ENCODE data around the gene ADI1. TPM values are rescaled to one million over a fixed set of nuclear protein-coding genes. Genes with fewer than 3 reads are reported as not detected.
A peak's percentile ranks its signal among the peaks of the same experiment; 100 is the strongest.

The ADI1 gene
- total and polyA plus RNA-seq, 2 of the 8 experiments (the other 6 are each of a cell fraction or from before 2014, with no cell fraction given): 12.2 to 40.2 TPM

- Histone ChIP-seq H4K91ac (replicated peaks; ENCODE audit: insufficient read length, low read length) (no peak overlapping the region), H3K14ac (ENCODE audit: insufficient read length) (no peak overlapping the region), H2BK20ac (ENCODE audit: low read length) (no peak overlapping the region), H3K27ac (ENCODE audit: low read depth, low read length) (no peak overlapping the region), H4K8ac (ENCODE audit: extremely low read depth, insufficient read depth, low read length) (no peak overlapping the region), H4K5ac (ENCODE audit: insufficient read length, low read depth, low read length) (no peak overlapping the region), H2BK120ac (replicated peaks; ENCODE audit: low read depth, low read length) (no peak overlapping the region), H3K4ac (replicated peaks; ENCODE audit: insufficient read length, low read depth, low read length) (no peak overlapping the region), H2BK12ac (ENCODE audit: low read depth, low read length) (no peak overlapping the region; the same call in 1 of the 2 replicates), H3K4me3 (ENCODE audit: extremely low read depth in 1 of 4, insufficient read depth in 2 of 4, low read depth in 3 of 4, low read length in 4 of 4) (peak overlapping the region in 1 of 4 experiments; percentile 60; a peak in 3 of 8 replicates), H2AK5ac (ENCODE audit: low read depth, low read length) (0 out of 2 replicates have a peak overlapping the region, but pooled peaks have one; percentile 53), H3K79me2 (ENCODE audit: control insufficient read depth in 1 of 2, insufficient read depth in 2 of 2, low read length in 2 of 2) (peaks cover 0 to 11% of the 10 kb centered on the region in 2 experiments; a peak in 1 of 4 replicates), H3K23me2 (ENCODE audit: low read depth, low read length) (peaks cover 9% of the 10 kb centered on the region), H3K4me1 (replicated peaks in 1 of 4; ENCODE audit: control insufficient read depth in 3 of 4, insufficient read depth in 4 of 4, low read length in 3 of 4) (peaks cover 0 to 3% (median 1%) of the 10 kb centered on the region in 4 experiments; a peak in 3 of 7 replicates), H2AFZ (ENCODE audit: low read length) (no peak overlapping the region), H2BK15ac (ENCODE audit: low read length) (no peak overlapping the region), H3K56ac (replicated peaks; ENCODE audit: insufficient read length, low read depth, low read length) (no peak overlapping the region), H3K36me3 (ENCODE audit: control insufficient read depth in 2 of 4, insufficient read depth in 4 of 4, low read length in 3 of 4) (peaks cover 0 to 4% (median 0%) of the 10 kb centered on the region in 4 experiments; a peak in 1 of 8 replicates), H3K79me1 (ENCODE audit: low read depth, low read length) (no peaks in the 10 kb centered on the region; the same call in 1 of the 2 replicates), H4K20me1 (replicated peaks in 1 of 2; ENCODE audit: control insufficient read depth in 1 of 2, insufficient read depth in 2 of 2, low read length in 2 of 2) (no peaks in the 10 kb centered on the region), H3K4me2 (ENCODE audit: insufficient read depth in 1 of 2, low read depth in 2 of 2, low read length in 2 of 2) (peak overlapping the region; percentile 50 to 72), H3K27me3 (replicated peaks in 1 of 4; ENCODE audit: control insufficient read depth in 3 of 4, extremely low read depth in 1 of 4, insufficient read depth in 3 of 4, low read length in 3 of 4) (no peaks in the 10 kb centered on the region), H3K9ac (replicated peaks in 1 of 4; ENCODE audit: extremely low read depth in 1 of 4, low read depth in 3 of 4, low read length in 3 of 4) (no peak overlapping the region), H3K23ac (ENCODE audit: insufficient read length) (no peak overlapping the region), H3K9me3 (ENCODE audit: insufficient read depth in 2 of 2, low read depth in 1 of 2, low read length in 1 of 2) (no peaks in the 10 kb centered on the region), H2BK5ac (ENCODE audit: low read depth, low read length) (no peak overlapping the region), H3K18ac (ENCODE audit: extremely low read depth, low read length) (no peak overlapping the region)
- POLR2A ChIA-PET (ENCODE audit: partially characterized antibody): interaction anchor here (1.1 to 3.2 kb wide), 4 partner anchors 11 to 37 kb away, joined by 3 to 17 read pairs (median 6); partner anchors contain the start of gene RNASEH1
- TF ChIP-seq TBP (IDR thresholded peaks at IDR 0.05; ENCODE audit: low read depth, low read length) (no peak), HDAC6 (IDR thresholded peaks at IDR 0.05; ENCODE audit: low read depth, low read length) (no peak), MAFK (IDR thresholded peaks at IDR 0.05; ENCODE audit: low read depth, low read length) (no peak), SP4 (IDR thresholded peaks at IDR 0.05; ENCODE audit: low read length) (no peak), ASH2L (IDR thresholded peaks at IDR 0.05; ENCODE audit: low read length) (no peak), SAP30 (IDR thresholded peaks at IDR 0.05; ENCODE audit: insufficient read depth, insufficient replicate concordance, low read length) (no peak), USF2 (IDR thresholded peaks at IDR 0.05; ENCODE audit: low read length) (no peak)
- DNase-seq (ENCODE audit: low read depth in 1 of 2, low spot score in 2 of 2): no peak
- no peak for FAIRE-seq
- WGBS, 2 experiments (ENCODE audit: extremely low coverage in 1 of 2, insufficient coverage in 1 of 2, insufficient read length in 1 of 2, insufficient replicate concordance in 2 of 2, low coverage in 1 of 2, low lambda C conversion rate in 2 of 2, missing lambda C conversion rate in 1 of 2): 91% methylated on average over 6 of the region's 6 CpGs; no CpG with 5 or more reads in 1 of the 2 experiments
- CTCF ChIA-PET (ENCODE audit: partially characterized antibody): interaction anchor here (0.5 to 1.5 kb wide), 2 partner anchors 32 to 57 kb away, joined by 3 to 6 read pairs; no protein-coding TSS in a partner anchor
These were observed 1.3 kb upstream of the ADI1 start for GRCh38 chr2:3520591-3520990.

Data from H1 (cell line).